ENCODE data around the gene FBXO17.
A peak's percentile ranks its signal among the peaks of the same experiment; 100 is the strongest.

The FBXO17 gene

GRCh38 chr19:38917516-38917915 is 58.0 kb downstream of the FBXO17 start:
- DNase-seq (ENCODE audit: low read depth): no peak

GRCh38 chr19:38915329-38916321 is 59.9 kb downstream of the FBXO17 start:
- no peak for DNase-seq (ENCODE audit: low read depth)

GRCh38 chr19:38913958-38914357 is 61.6 kb downstream of the FBXO17 start:
- DNase-seq (ENCODE audit: low read depth): no peak

- no peak for DNase-seq (ENCODE audit: low read depth)
Measured at GRCh38 chr19:38912600-38913514, 62.7 kb downstream of the FBXO17 start.

GRCh38 chr19:38911388-38912001 is 64.0 kb downstream of the FBXO17 start:
- DNase-seq (ENCODE audit: low read depth): no peak

- DNase-seq (ENCODE audit: low read depth): no peak
Measured at GRCh38 chr19:38910488-38910887, 65.1 kb downstream of the FBXO17 start.

GRCh38 chr19:38908911-38909310 is 66.6 kb downstream of the FBXO17 start:
- no peak for DNase-seq (ENCODE audit: low read depth)

- no peak for DNase-seq (ENCODE audit: low read depth)
Measured at GRCh38 chr19:38907670-38908069, 67.9 kb downstream of the FBXO17 start.

- DNase-seq (ENCODE audit: low read depth): no peak
Measured at GRCh38 chr19:38907227-38907626, 68.3 kb downstream of the FBXO17 start.

- DNase-seq (ENCODE audit: low read depth): no peak
Measured at GRCh38 chr19:38905620-38906019, 69.9 kb downstream of the FBXO17 start.

- no peak for DNase-seq (ENCODE audit: low read depth)
Measured at GRCh38 chr19:38904581-38905539, 70.7 kb downstream of the FBXO17 start.

GRCh38 chr19:38901683-38902082 is 73.9 kb downstream of the FBXO17 start:
- DNase-seq (ENCODE audit: low read depth): no peak

GRCh38 chr19:38900743-38901190 is 74.8 kb downstream of the FBXO17 start:
- DNase-seq (ENCODE audit: low read depth): no peak

- no peak for DNase-seq (ENCODE audit: low read depth)
Measured at GRCh38 chr19:38900202-38900629, 75.3 kb downstream of the FBXO17 start.

- DNase-seq (ENCODE audit: low read depth): peak; percentile 99
Measured at GRCh38 chr19:38899447-38900201, 75.9 kb downstream of the FBXO17 start, which contains the start of the genes NFKBIB and SIRT2. TSS of gene NFKBIB (plus strand) at chr19:38899969. CDS start at chr19:38900033, 64 bp downstream. TSS of gene SIRT2 (minus strand) at chr19:38899618. CDS start at chr19:38899521, 97 bp downstream.

GRCh38 chr19:38898788-38899446 is 76.6 kb downstream of the FBXO17 start:
- no peak for DNase-seq (ENCODE audit: low read depth)

GRCh38 chr19:38894968-38895367 is 80.6 kb downstream of the FBXO17 start:
- DNase-seq (ENCODE audit: low read depth): no peak

GRCh38 chr19:38893341-38893771 is 82.2 kb downstream of the FBXO17 start:
- no peak for DNase-seq (ENCODE audit: low read depth)

GRCh38 chr19:38892841-38893240 is 82.7 kb downstream of the FBXO17 start:
- DNase-seq (ENCODE audit: low read depth): no peak
